SK-N-SH (cell line): ENCODE results near the gene LRRFIP2. TPM values are rescaled to one million over a fixed set of nuclear protein-coding genes. Genes with fewer than 3 reads are reported as not detected.
A peak's percentile ranks its signal among the peaks of the same experiment; 100 is the strongest.

ENCODE experiments used
- CTCF ChIA-PET: fragments of 300-600, 350-600 bp; formaldehyde crosslinking; extraction: SDS; loops from one replicate; lab custom pipeline; 2021; lab: Yijun Ruan, JAX
- POLR2A ChIA-PET: fragments of 350-600 bp; sonication (Branson Sonifier 250); formaldehyde crosslinking; extraction: SDS; loops from one replicate; lab custom pipeline; 2020; ENCODE audit warnings: antibody characterized with exemption, inconsistent platforms; lab: Yijun Ruan, JAX
- DNase-seq: peaks from one replicate; pipeline ENCODE4 v3.0.0; 2012
- H2AFZ ChIP-seq: fragments of 200-600 bp; sonication (generic); 2 replicates; pipeline ENCODE4 v1.8.1; 2016; ENCODE audit warnings: antibody characterized with exemption, mild to moderate bottlenecking, low read depth
- H3F3A ChIP-seq: fragments of 200-600 bp; sonication (generic); replicated peaks from 2 replicates; pipeline ENCODE3; 2016; ENCODE audit warnings: antibody characterized with exemption, mild to moderate bottlenecking; ENCODE audit not compliant: insufficient read depth
- H3K27ac ChIP-seq, 2 experiments: fragments of 200-500 bp in 1 of 2; fragments of 200-600 bp in 1 of 2; sonication (Bioruptor generic) in 1 of 2; sonication (generic), shearing (Covaris generic) in 1 of 2; 2 replicates each; pipeline versions ENCODE4 v1.5.1 to v1.6.1; 2014 to 2016; ENCODE audit warnings: low read depth in 2 of 2, inconsistent platforms in 1 of 2, low read length in 1 of 2, mild to moderate bottlenecking in 1 of 2, mixed read lengths in 1 of 2
- H3K27me3 ChIP-seq: fragments of 200-600 bp; sonication (generic), shearing (Covaris generic); 2 replicates; pipeline ENCODE4 v1.6.1; 2016; ENCODE audit warnings: mixed run types; ENCODE audit not compliant: insufficient read depth
- H3K36me3 ChIP-seq, 2 experiments: fragments of 200-500 bp in 1 of 2; fragments of 200-600 bp in 1 of 2; sonication (Bioruptor generic) in 1 of 2; sonication (generic) in 1 of 2; replicated peaks in 1 of 2; 2 replicates each; pipeline versions ENCODE3 to v1.5.1; 2014 to 2016; ENCODE audit warnings: low read length in 1 of 2, mild to moderate bottlenecking in 1 of 2; ENCODE audit not compliant: insufficient read depth in 2 of 2, control insufficient read depth in 1 of 2
- H3K4me1 ChIP-seq, 2 experiments: fragments of 200-500 bp in 1 of 2; fragments of 200-600 bp in 1 of 2; sonication (Bioruptor generic) in 1 of 2; sonication (generic), shearing (Covaris generic) in 1 of 2; 2 replicates each; pipeline versions ENCODE4 v1.5.1 to v1.6.1; 2014 to 2016; ENCODE audit warnings: low read depth in 1 of 2, low read length in 1 of 2, mixed run types in 1 of 2; ENCODE audit not compliant: insufficient read depth in 2 of 2, control insufficient read depth in 1 of 2
- H3K4me2 ChIP-seq: fragments of 200-600 bp; sonication (generic), shearing (Covaris generic); 2 replicates; pipeline ENCODE4 v1.6.1; 2017; ENCODE audit warnings: mixed run types
- H3K4me3 ChIP-seq, 2 experiments: fragments of 200-500 bp in 1 of 2; fragments of 200-600 bp in 1 of 2; sonication (Bioruptor generic) in 1 of 2; sonication (generic), shearing (Covaris generic) in 1 of 2; 2 replicates each; pipeline versions ENCODE4 v1.5.1 to v1.8.1; 2014 to 2016; ENCODE audit warnings: low read depth in 2 of 2, inconsistent platforms in 1 of 2, low read length in 1 of 2, mild to moderate bottlenecking in 1 of 2, mixed read lengths in 1 of 2, moderate library complexity in 1 of 2
- H3K79me2 ChIP-seq: fragments of 200-600 bp; sonication (generic); 2 replicates; pipeline ENCODE4 v1.8.1; 2017; ENCODE audit warnings: mild to moderate bottlenecking; ENCODE audit not compliant: insufficient read depth
- H3K9ac ChIP-seq: fragments of 200-600 bp; sonication (generic); 2 replicates; pipeline ENCODE4 v1.6.1; 2017; ENCODE audit warnings: mixed run types
- H3K9me2 ChIP-seq: fragments of 200-600 bp; sonication (generic); 2 replicates; pipeline ENCODE4 v1.6.1; 2017; ENCODE audit warnings: mixed run types
- H3K9me3 ChIP-seq: fragments of 200-600 bp; sonication (generic); 2 replicates; pipeline ENCODE4 v1.6.1; 2017; ENCODE audit warnings: mixed run types, mild to moderate bottlenecking, moderate library complexity
- H4K20me1 ChIP-seq: fragments of 200-600 bp; sonication (generic); 2 replicates; pipeline ENCODE4 v1.6.1; 2017; ENCODE audit warnings: mild to moderate bottlenecking, mixed run types; ENCODE audit not compliant: insufficient read depth
- CHD2 ChIP-seq: fragments of 150-350 bp; IDR thresholded peaks from 2 replicates; pipeline ENCODE4 v1.6.1; 2018; ENCODE audit warnings: low read length; ENCODE audit not compliant: partially characterized antibody
- ELF1 ChIP-seq: IDR thresholded peaks from 2 replicates; pipeline ENCODE4 v1.4.0; 2012
- EP300 ChIP-seq, 2 experiments: IDR thresholded peaks; 2 replicates each; pipeline versions ENCODE4 v1.4.0 to v1.6.1; 2012; ENCODE audit warnings: borderline replicate concordance in 1 of 2, low read depth in 1 of 2, low read length in 1 of 2
- FOXJ3 ChIP-seq: sonication (generic); formaldehyde crosslinking; IDR thresholded peaks from 2 replicates; pipeline ENCODE4 v1.5.1; 2020; ENCODE audit warnings: mild to moderate bottlenecking, missing genetic modification reagents
- FOXM1 ChIP-seq: IDR thresholded peaks from 2 replicates; pipeline ENCODE4 v1.4.0; 2012; ENCODE audit warnings: low read depth, mild to moderate bottlenecking
- GABPA ChIP-seq: IDR thresholded peaks from 2 replicates; pipeline ENCODE4 v1.4.0; 2012; ENCODE audit warnings: low read depth, mild to moderate bottlenecking
- MEF2A ChIP-seq: IDR thresholded peaks from 2 replicates; pipeline ENCODE4 v1.4.0; 2012; ENCODE audit warnings: low read depth, borderline replicate concordance
- MXI1 ChIP-seq: IDR thresholded peaks from 2 replicates; pipeline ENCODE4 v1.6.1; 2012; ENCODE audit warnings: mild to moderate bottlenecking, low read depth, low read length, improper control_type of control experiment
- NRF1 ChIP-seq: IDR thresholded peaks from 2 replicates; pipeline ENCODE4 v1.6.1; 2012; ENCODE audit warnings: low read depth, mild to moderate bottlenecking, low read length
- RAD21 ChIP-seq: IDR thresholded peaks from 2 replicates; pipeline ENCODE4 v1.6.1; 2012; ENCODE audit warnings: mild to moderate bottlenecking, low read length
- RFX5 ChIP-seq: IDR thresholded peaks from 2 replicates; pipeline ENCODE4 v1.6.1; 2012; ENCODE audit warnings: mild to moderate bottlenecking, improper control_type of control experiment, low read length
- TAF1 ChIP-seq: IDR thresholded peaks from 2 replicates; pipeline ENCODE4 v1.6.1; 2012; ENCODE audit warnings: low read depth, mild to moderate bottlenecking, low read length, moderate library complexity, borderline replicate concordance
- TCF12 ChIP-seq: IDR thresholded peaks from 2 replicates; pipeline ENCODE4 v1.4.0; 2012
- YY1 ChIP-seq: IDR thresholded peaks from 2 replicates; pipeline ENCODE4 v1.4.0; 2012; ENCODE audit warnings: low read depth, mild to moderate bottlenecking
- WGBS: methylation state at CpG from one replicate; pipeline ENCODE4 v1.1.6; 2017; ENCODE audit warnings: low lambda C conversion rate; 5-methylcytosine and 5-hydroxymethylcytosine counted together
- polyA plus RNA-seq, 3 experiments: library from polyadenylated mRNA; depleted of rRNA; stranded (reverse); fragments of >200 nt; gene quantifications; 2 replicates each; pipeline ENCODE4 v1.2.3, GENCODE V29; 2012
- TF ChIP-seq, protein P1 (sequence below): IDR thresholded peaks from 2 replicates; pipeline ENCODE4 v1.4.0; 2012; ENCODE audit warnings: low read depth, borderline replicate concordance
- TF ChIP-seq, protein P2 (sequence below): fragments of 150-350 bp; IDR thresholded peaks from 2 replicates; pipeline ENCODE4 v1.6.1; 2017; ENCODE audit warnings: antibody characterized with exemption, low read length, low read depth, borderline replicate concordance
- TF ChIP-seq, protein P3 (sequence below): fragments of 200-600 bp; sonication (generic); IDR thresholded peaks from 2 replicates; pipeline ENCODE4 v1.6.1; 2017; ENCODE audit warnings: antibody characterized with exemption, mild to moderate bottlenecking, moderate library complexity
- TF ChIP-seq, protein P4 (sequence below): IDR thresholded peaks from 2 replicates; pipeline ENCODE4; 2012
- TF ChIP-seq, protein P5 (sequence below): IDR thresholded peaks from 2 replicates; pipeline ENCODE4 v1.6.1; 2012; ENCODE audit warnings: mild to moderate bottlenecking, low read depth, low read length, moderate library complexity
- TF ChIP-seq, protein P6 (sequence below): fragments of 150-350 bp; IDR thresholded peaks from 2 replicates; pipeline ENCODE4 v1.6.1; 2016; ENCODE audit warnings: mild to moderate bottlenecking, low read depth, low read length

The LRRFIP2 gene
- polyA plus RNA-seq, 1 of the 3 experiments (the other 2 are of a cell fraction) = 27.2 TPM

DNA sequence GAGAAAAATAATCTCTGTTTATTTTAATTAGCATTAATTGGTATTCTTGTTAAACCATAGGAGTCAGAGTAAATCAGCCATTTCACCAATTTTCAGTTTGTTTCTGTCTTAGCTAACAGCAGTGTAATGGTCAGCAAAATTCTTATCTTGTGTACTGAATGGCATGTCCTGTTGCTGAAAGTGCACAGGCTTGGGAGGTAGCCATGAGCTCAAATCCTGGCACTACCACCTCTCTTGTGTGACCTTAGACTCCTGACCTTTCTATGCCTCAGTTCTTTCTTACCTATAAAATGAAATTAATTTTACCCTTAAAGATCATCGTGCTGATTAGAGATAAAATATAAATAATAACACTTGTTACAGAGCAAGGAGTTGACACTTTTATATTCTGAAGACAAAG lies 145.3 kb downstream of the LRRFIP2 start:
- ChIA-PET CTCF (interaction anchor here (0.6 to 1.2 kb wide), 2 partner anchors 12 to 88 kb away, joined by 3 read pairs; no protein-coding TSS in a partner anchor), POLR2A (no interaction called here)
- H3F3A ChIP-seq = peaks cover 5% of the 10 kb centered on the region
- peaks cover 58 to 65% of the 10 kb centered on the region in 2 experiments for H3K36me3 ChIP-seq
- H3K4me3 ChIP-seq = no peak overlapping the region
- no peaks in the 10 kb centered on the region for H3K9me3 ChIP-seq
- H3K4me1 ChIP-seq = peaks cover 0 to 2% of the 10 kb centered on the region in 2 experiments; a peak in 1 of 4 replicates
- H2AFZ ChIP-seq = no peak overlapping the region
- WGBS = 97% methylated on average over 1 of the region's 1 CpG
- H3K79me2 ChIP-seq = no peaks in the 10 kb centered on the region
- H3K27ac ChIP-seq = no peak overlapping the region
- no peak overlapping the region for H3K4me2 ChIP-seq
- H3K9ac ChIP-seq = no peak overlapping the region
- no peak for DNase-seq
- no peaks in the 10 kb centered on the region for H3K9me2 ChIP-seq
- TF ChIP-seq GABPA = no peak
- TF ChIP-seq TCF12 = no peak
- TF ChIP-seq, protein P1, sequence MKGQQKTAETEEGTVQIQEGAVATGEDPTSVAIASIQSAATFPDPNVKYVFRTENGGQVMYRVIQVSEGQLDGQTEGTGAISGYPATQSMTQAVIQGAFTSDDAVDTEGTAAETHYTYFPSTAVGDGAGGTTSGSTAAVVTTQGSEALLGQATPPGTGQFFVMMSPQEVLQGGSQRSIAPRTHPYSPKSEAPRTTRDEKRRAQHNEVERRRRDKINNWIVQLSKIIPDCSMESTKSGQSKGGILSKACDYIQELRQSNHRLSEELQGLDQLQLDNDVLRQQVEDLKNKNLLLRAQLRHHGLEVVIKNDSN = no peak
- TF ChIP-seq, protein P2, sequence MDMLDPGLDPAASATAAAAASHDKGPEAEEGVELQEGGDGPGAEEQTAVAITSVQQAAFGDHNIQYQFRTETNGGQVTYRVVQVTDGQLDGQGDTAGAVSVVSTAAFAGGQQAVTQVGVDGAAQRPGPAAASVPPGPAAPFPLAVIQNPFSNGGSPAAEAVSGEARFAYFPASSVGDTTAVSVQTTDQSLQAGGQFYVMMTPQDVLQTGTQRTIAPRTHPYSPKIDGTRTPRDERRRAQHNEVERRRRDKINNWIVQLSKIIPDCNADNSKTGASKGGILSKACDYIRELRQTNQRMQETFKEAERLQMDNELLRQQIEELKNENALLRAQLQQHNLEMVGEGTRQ = no peak
- no peak for TF ChIP-seq TAF1
- no peak for TF ChIP-seq YY1
- TF ChIP-seq FOXM1 = no peak
- no peak for TF ChIP-seq MXI1
- TF ChIP-seq, protein P3, sequence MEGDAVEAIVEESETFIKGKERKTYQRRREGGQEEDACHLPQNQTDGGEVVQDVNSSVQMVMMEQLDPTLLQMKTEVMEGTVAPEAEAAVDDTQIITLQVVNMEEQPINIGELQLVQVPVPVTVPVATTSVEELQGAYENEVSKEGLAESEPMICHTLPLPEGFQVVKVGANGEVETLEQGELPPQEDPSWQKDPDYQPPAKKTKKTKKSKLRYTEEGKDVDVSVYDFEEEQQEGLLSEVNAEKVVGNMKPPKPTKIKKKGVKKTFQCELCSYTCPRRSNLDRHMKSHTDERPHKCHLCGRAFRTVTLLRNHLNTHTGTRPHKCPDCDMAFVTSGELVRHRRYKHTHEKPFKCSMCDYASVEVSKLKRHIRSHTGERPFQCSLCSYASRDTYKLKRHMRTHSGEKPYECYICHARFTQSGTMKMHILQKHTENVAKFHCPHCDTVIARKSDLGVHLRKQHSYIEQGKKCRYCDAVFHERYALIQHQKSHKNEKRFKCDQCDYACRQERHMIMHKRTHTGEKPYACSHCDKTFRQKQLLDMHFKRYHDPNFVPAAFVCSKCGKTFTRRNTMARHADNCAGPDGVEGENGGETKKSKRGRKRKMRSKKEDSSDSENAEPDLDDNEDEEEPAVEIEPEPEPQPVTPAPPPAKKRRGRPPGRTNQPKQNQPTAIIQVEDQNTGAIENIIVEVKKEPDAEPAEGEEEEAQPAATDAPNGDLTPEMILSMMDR = no peak
- H4K20me1 ChIP-seq = no peaks in the 10 kb centered on the region
- H3K27me3 ChIP-seq = no peaks in the 10 kb centered on the region

DNA sequence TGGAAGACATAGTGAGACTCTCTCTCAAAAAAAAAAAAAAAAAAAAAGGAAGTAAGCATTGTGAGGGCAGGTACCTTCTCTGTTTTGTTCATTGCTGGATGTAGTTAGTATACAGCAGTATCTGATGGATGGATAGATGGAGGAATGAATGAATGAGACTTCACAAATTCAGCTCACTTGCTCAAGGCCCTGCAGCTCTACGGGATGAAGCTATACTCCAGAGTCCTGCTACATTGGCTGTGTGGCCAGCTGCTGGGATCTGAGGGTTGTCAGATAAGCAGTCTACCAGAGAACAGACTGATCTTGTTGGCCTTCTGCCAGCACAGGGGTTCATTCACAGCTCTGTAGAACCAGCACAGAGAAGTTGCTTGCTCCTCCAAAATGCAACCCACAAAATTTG lies 146.1 kb downstream of the LRRFIP2 start:
- Histone ChIP-seq H3K4me1 (peaks cover 0 to 2% of the 10 kb centered on the region in 2 experiments; a peak in 1 of 4 replicates), H3K4me2 (no peak overlapping the region), H3F3A (peaks cover 5% of the 10 kb centered on the region), H4K20me1 (no peaks in the 10 kb centered on the region), H3K4me3 (no peak overlapping the region), H2AFZ (no peak overlapping the region), H3K9me2 (no peaks in the 10 kb centered on the region), H3K27ac (no peak overlapping the region; a peak in 1 of 4 replicates), H3K9ac (no peak overlapping the region), H3K27me3 (no peaks in the 10 kb centered on the region), H3K9me3 (no peaks in the 10 kb centered on the region), H3K79me2 (no peaks in the 10 kb centered on the region), H3K36me3 (peaks cover 59 to 65% of the 10 kb centered on the region in 2 experiments)
- POLR2A ChIA-PET = no interaction called here
- 80% methylated on average over 1 of the region's 1 CpG for WGBS
- CTCF ChIA-PET = interaction anchor here (0.7 kb wide), 1 partner anchor 241 kb away, joined by 3 read pairs; no protein-coding TSS in a partner anchor
- DNase-seq = peak; percentile 26
- TF ChIP-seq FOXM1 (no peak), GABPA (no peak), RAD21 (no peak), ELF1 (no peak), MEF2A (no peak), RFX5 (no peak), FOXJ3 (CRISPR knock-in tag) (no peak), NRF1 (no peak), CHD2 (no peak), EP300 (IDR thresholded peaks at IDR 0.05; ENCODE audit: borderline replicate concordance in 1 of 2, low read depth in 1 of 2, low read length in 1 of 2) (no peak)
- TF ChIP-seq, protein P4, sequence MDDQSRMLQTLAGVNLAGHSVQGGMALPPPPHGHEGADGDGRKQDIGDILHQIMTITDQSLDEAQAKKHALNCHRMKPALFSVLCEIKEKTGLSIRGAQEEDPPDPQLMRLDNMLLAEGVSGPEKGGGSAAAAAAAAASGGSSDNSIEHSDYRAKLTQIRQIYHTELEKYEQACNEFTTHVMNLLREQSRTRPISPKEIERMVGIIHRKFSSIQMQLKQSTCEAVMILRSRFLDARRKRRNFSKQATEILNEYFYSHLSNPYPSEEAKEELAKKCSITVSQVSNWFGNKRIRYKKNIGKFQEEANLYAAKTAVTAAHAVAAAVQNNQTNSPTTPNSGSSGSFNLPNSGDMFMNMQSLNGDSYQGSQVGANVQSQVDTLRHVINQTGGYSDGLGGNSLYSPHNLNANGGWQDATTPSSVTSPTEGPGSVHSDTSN = no peak
- TF ChIP-seq, protein P5, sequence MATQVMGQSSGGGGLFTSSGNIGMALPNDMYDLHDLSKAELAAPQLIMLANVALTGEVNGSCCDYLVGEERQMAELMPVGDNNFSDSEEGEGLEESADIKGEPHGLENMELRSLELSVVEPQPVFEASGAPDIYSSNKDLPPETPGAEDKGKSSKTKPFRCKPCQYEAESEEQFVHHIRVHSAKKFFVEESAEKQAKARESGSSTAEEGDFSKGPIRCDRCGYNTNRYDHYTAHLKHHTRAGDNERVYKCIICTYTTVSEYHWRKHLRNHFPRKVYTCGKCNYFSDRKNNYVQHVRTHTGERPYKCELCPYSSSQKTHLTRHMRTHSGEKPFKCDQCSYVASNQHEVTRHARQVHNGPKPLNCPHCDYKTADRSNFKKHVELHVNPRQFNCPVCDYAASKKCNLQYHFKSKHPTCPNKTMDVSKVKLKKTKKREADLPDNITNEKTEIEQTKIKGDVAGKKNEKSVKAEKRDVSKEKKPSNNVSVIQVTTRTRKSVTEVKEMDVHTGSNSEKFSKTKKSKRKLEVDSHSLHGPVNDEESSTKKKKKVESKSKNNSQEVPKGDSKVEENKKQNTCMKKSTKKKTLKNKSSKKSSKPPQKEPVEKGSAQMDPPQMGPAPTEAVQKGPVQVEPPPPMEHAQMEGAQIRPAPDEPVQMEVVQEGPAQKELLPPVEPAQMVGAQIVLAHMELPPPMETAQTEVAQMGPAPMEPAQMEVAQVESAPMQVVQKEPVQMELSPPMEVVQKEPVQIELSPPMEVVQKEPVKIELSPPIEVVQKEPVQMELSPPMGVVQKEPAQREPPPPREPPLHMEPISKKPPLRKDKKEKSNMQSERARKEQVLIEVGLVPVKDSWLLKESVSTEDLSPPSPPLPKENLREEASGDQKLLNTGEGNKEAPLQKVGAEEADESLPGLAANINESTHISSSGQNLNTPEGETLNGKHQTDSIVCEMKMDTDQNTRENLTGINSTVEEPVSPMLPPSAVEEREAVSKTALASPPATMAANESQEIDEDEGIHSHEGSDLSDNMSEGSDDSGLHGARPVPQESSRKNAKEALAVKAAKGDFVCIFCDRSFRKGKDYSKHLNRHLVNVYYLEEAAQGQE = no peak
- TF ChIP-seq, protein P6, sequence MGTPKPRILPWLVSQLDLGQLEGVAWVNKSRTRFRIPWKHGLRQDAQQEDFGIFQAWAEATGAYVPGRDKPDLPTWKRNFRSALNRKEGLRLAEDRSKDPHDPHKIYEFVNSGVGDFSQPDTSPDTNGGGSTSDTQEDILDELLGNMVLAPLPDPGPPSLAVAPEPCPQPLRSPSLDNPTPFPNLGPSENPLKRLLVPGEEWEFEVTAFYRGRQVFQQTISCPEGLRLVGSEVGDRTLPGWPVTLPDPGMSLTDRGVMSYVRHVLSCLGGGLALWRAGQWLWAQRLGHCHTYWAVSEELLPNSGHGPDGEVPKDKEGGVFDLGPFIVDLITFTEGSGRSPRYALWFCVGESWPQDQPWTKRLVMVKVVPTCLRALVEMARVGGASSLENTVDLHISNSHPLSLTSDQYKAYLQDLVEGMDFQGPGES = no peak
